HepG2 (cell line): ENCODE results near the gene LCE3C. TPM values are rescaled to one million over a fixed set of nuclear protein-coding genes. Genes with fewer than 3 reads are reported as not detected.
A peak's percentile ranks its signal among the peaks of the same experiment; 100 is the strongest.

ENCODE experiments used
- ATAC-seq: fragments of 200-7000 bp; cut with Tn5 transposase; 3 replicates; pipeline ENCODE4 v1.9.1; 2020; ENCODE audit warnings: mild to moderate bottlenecking, moderate library complexity
- BruUV-seq: library from RNA; stranded (reverse); fragments of 400-500 nt; replicated peaks from 2 replicates; lab custom pipeline; 2021; lab: Mats Ljungman, UMichigan
- CTCF ChIA-PET: fragments of 300-600 bp; formaldehyde crosslinking; extraction: SDS; loops from one replicate; lab custom pipeline; 2021; ENCODE audit warnings: low total read pairs, inconsistent platforms, low intra/inter-chr PET ratio; lab: Yijun Ruan, JAX
- POLR2A ChIA-PET: fragments of 350-600 bp; sonication (Branson Sonifier 250); formaldehyde crosslinking; loops from one replicate; lab custom pipeline; 2020; ENCODE audit warnings: antibody characterized with exemption, inconsistent platforms; lab: Yijun Ruan, JAX
- DNase-seq: peaks from one replicate; pipeline ENCODE4 v3.0.0-alpha.2; 2015; ENCODE audit warnings: low spot score
- FAIRE-seq: peaks from 3 replicates; lab custom pipeline; 2011; peaks lifted over from hg19 to GRCh38; lab: Jason Lieb, UNC
- H2AFZ ChIP-seq: one replicate; pipeline ENCODE4 v1.6.1; 2011; ENCODE audit warnings: low read length, inconsistent platforms
- H3K27ac ChIP-seq: fragments of 300-600 bp; 3 replicates; pipeline ENCODE4 v1.8.0; 2011; ENCODE audit warnings: mixed run types, mild to moderate bottlenecking, mixed read lengths, low read length, inconsistent platforms; ENCODE audit not compliant: insufficient read depth; ENCODE audit errors: extremely low read length
- H3K27me3 ChIP-seq, 2 experiments: fragments of 200-600 bp in 1 of 2; 2 replicates in 1 of 2; 3 replicates in 1 of 2; pipeline versions ENCODE4 v1.6.0 to v1.8.0; 2011; ENCODE audit warnings: low read length in 2 of 2, mild to moderate bottlenecking in 2 of 2, moderate library complexity in 2 of 2, inconsistent platforms in 1 of 2; ENCODE audit not compliant: insufficient read depth in 2 of 2, control insufficient read depth in 1 of 2
- H3K36me3 ChIP-seq, 2 experiments: fragments of 200-600 bp in 1 of 2; replicated peaks in 1 of 2; 2 replicates in 1 of 2; 3 replicates in 1 of 2; pipeline versions ENCODE4 v1.5.1 to v1.8.0; 2011; ENCODE audit warnings: low read length in 2 of 2, inconsistent platforms in 1 of 2; ENCODE audit not compliant: insufficient read depth in 2 of 2, control insufficient read depth in 1 of 2
- H3K4me1 ChIP-seq: 2 replicates; pipeline ENCODE4 v1.5.1; 2012; ENCODE audit warnings: low read length, inconsistent platforms; ENCODE audit not compliant: insufficient read depth
- H3K4me2 ChIP-seq: 2 replicates; pipeline ENCODE4 v1.6.0; 2011; ENCODE audit warnings: low read depth, low read length, inconsistent platforms
- H3K4me3 ChIP-seq, 3 experiments: fragments of 200-600 bp in 1 of 3; sonication (generic), shearing (Covaris generic) in 1 of 3; replicated peaks in 1 of 3; 2 replicates each; pipeline ENCODE4 v1.5.1; 2011 to 2016; ENCODE audit warnings: low read length in 3 of 3, inconsistent platforms in 2 of 3, low read depth in 2 of 3, mild to moderate bottlenecking in 2 of 3, control low read depth in 1 of 3, mixed read lengths in 1 of 3; ENCODE audit not compliant: insufficient read depth in 1 of 3
- H3K79me2 ChIP-seq: one replicate; pipeline ENCODE4 v1.6.1; 2011; ENCODE audit warnings: low read length, inconsistent platforms; ENCODE audit not compliant: insufficient read depth
- H3K9ac ChIP-seq: 2 replicates; pipeline ENCODE4 v1.6.0; 2011; ENCODE audit warnings: mild to moderate bottlenecking, low read depth, low read length, inconsistent platforms; ENCODE audit not compliant: insufficient read depth
- H3K9me3 ChIP-seq: 2 replicates; pipeline ENCODE4 v1.5.1; 2012; ENCODE audit warnings: mild to moderate bottlenecking, low read length
- H4K20me1 ChIP-seq: 2 replicates; pipeline ENCODE4 v1.6.0; 2011; ENCODE audit warnings: inconsistent platforms, mild to moderate bottlenecking, low read length, moderate library complexity; ENCODE audit not compliant: insufficient read depth
- CCAR2 ChIP-seq: fragments of 200-400 bp; formaldehyde crosslinking; optimal IDR thresholded peaks from 2 replicates; pipeline ENCODE3; 2018; ENCODE audit warnings: low read depth, mild to moderate bottlenecking, low read length, moderate library complexity
- RAD21 ChIP-seq: fragments of 450-650 bp; formaldehyde crosslinking; IDR thresholded peaks from 2 replicates; pipeline ENCODE4 v1.5.0; 2020; ENCODE audit warnings: mild to moderate bottlenecking
- SRF ChIP-seq: IDR thresholded peaks from 2 replicates; pipeline ENCODE4 v1.6.1; 2011; ENCODE audit warnings: mild to moderate bottlenecking, low read depth, low read length, moderate library complexity
- ZNF615 ChIP-seq: sonication (generic); formaldehyde crosslinking; IDR thresholded peaks from 2 replicates; pipeline ENCODE4 v1.5.0; 2020; ENCODE audit warnings: mild to moderate bottlenecking, missing genetic modification reagents, borderline replicate concordance
- WGBS: methylation state at CpG from one replicate; pipeline ENCODE4 v1.1.6; 2017; ENCODE audit warnings: low lambda C conversion rate; 5-methylcytosine and 5-hydroxymethylcytosine counted together
- in situ Hi-C: cut with HindIII; loops from 2 replicates; pipeline ENCODE4 v1.10.0; 2017; ENCODE audit warnings: low pct_unique_long_range_greater_than_20kb; ENCODE audit not compliant: extremely low pct_ligation_motif_present
- intact Hi-C: fragments of 100-400 bp; cut with micrococcal nuclease; formaldehyde crosslinking; loops from one replicate; pipeline ENCODE4 v1.10.0; 2022; ENCODE audit not compliant: unreplicated experiment
- polyA plus RNA-seq, 8 experiments: library from polyadenylated mRNA; depleted of rRNA in 3 of 8; stranded (reverse) in 7 of 8; unstranded in 1 of 8; fragments of >200 nt; fragmentation: Illumina TruSeq in 4 of 8; extraction: Trizol in 4 of 8; gene quantifications; 2 replicates each; pipeline versions ENCODE4 v1.2.1 to v1.2.3, GENCODE V29; 2011 to 2016; ENCODE audit warnings: low read depth in 4 of 8, missing spikeins in 1 of 8, mixed read lengths in 1 of 8; ENCODE audit not compliant: insufficient read depth in 1 of 8
- total RNA-seq, 5 experiments: library from RNA; depleted of rRNA; stranded (reverse); fragments of >200 nt; fragmentation: Illumina TruSeq; extraction: Trizol; gene quantifications; 2 replicates each; pipeline ENCODE4 v1.2.3, GENCODE V29; 2016; ENCODE audit warnings: low read depth in 1 of 5
- TF ChIP-seq, protein P1 (sequence below): sonication (generic); formaldehyde crosslinking; IDR thresholded peaks from 2 replicates; pipeline ENCODE4 v1.5.0; 2020; ENCODE audit warnings: mild to moderate bottlenecking, missing genetic modification reagents, moderate library complexity
- TF ChIP-seq, protein P2 (sequence below): sonication (generic); formaldehyde crosslinking; IDR thresholded peaks from 2 replicates; pipeline ENCODE4 v1.5.1; 2020; ENCODE audit warnings: missing genetic modification reagents, mild to moderate bottlenecking, borderline replicate concordance

The LCE3C gene
- total and polyA plus RNA-seq, 2 of the 13 experiments (the other 11 are each of a cell fraction or from before 2014, with no cell fraction given), result not detected

DNA sequence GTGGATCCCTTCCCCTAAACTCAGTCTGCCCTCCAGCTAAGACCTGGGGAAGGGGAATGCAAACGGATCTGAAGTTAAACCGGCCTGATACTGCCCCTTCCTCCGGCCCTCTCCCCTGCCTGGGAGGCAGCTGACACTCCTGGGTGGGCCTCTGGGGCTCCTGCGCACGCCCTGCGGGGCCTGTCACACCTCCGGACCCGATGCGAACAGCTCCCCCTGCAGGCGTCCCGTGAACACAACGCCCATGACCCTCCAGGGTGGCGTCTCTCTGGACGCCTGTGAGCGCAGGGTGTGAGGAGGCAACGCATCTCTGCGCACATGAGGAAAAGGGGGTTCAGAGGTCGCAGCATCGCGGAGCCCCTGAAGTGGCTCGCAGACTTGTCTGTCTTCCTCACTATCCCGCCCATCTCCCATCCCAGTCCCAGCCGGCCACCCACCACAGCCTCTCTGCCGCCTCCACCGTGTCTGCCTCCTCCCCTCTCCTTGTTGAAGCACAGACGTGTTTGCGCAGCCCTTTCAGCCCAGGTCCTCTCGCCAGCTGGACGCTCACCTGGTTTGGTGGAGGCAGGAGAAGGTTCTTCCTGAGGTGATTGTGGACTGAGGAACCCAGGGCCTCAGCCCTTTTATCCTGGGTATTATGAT is 23.3 kb downstream of the LCE3C start:
- FAIRE-seq, result no peak
- Histone ChIP-seq H3K4me1 (no peaks in the 10 kb centered on the region), H3K36me3 (no peaks in the 10 kb centered on the region), H3K27me3 (peaks cover 0 to 8% of the 10 kb centered on the region in 2 experiments; a peak in 1 of 5 replicates), H3K9me3 (no peaks in the 10 kb centered on the region), H3K9ac (no peak overlapping the region), H3K27ac (no peak overlapping the region), H4K20me1 (no peaks in the 10 kb centered on the region), H3K79me2 (no peaks in the 10 kb centered on the region), H3K4me3 (no peak overlapping the region), H2AFZ (no peak overlapping the region), H3K4me2 (no peak overlapping the region)
- no TSS peak for BruUV-seq
- DNase-seq, result peak; percentile 9
- CTCF ChIA-PET, result no interaction called here
- POLR2A ChIA-PET, result no interaction called here
- ATAC-seq, result peak; percentile 92
- WGBS, result 18% methylated on average over 10 of the region's 29 CpGs
- intact Hi-C loops, result no loop called here
- in situ Hi-C loops, result loop anchor here (5.0 kb wide), 1 partner anchor 56 kb away; the partner anchor contains the start of gene LCE3E
- TF ChIP-seq, protein P1, sequence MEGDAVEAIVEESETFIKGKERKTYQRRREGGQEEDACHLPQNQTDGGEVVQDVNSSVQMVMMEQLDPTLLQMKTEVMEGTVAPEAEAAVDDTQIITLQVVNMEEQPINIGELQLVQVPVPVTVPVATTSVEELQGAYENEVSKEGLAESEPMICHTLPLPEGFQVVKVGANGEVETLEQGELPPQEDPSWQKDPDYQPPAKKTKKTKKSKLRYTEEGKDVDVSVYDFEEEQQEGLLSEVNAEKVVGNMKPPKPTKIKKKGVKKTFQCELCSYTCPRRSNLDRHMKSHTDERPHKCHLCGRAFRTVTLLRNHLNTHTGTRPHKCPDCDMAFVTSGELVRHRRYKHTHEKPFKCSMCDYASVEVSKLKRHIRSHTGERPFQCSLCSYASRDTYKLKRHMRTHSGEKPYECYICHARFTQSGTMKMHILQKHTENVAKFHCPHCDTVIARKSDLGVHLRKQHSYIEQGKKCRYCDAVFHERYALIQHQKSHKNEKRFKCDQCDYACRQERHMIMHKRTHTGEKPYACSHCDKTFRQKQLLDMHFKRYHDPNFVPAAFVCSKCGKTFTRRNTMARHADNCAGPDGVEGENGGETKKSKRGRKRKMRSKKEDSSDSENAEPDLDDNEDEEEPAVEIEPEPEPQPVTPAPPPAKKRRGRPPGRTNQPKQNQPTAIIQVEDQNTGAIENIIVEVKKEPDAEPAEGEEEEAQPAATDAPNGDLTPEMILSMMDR (CRISPR knock-in tag), result peak; percentile 48
- TF ChIP-seq CCAR2, result no peak

DNA sequence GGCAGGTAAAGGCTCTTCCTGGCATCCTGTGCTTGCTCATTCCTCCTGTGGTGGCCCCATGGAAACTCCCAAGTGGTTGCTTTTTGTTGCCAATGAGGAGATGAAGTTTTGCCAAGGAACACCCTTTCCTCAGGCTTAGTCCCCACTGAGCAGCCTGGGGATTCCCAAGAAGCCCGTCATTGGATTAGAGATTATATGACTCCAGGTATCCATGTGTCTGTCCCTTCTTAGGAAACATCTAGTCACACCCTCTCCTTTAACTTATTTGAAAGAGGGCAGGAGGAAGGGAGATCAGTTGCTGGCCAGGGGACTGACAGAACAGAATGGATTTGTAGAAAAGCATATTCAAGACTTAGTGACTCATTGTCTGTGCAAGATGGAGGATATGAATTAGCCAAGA is 26.7 kb downstream of the LCE3C start:
- 0% methylated on average over 1 of the region's 1 CpG for WGBS
- in situ Hi-C loops, result no loop called here

More for the DNA sequence above, 26.7 kb downstream of the LCE3C start:
- intact Hi-C loops, result no loop called here
- Histone ChIP-seq H3K27ac (no peak overlapping the region), H3K4me3 (no peak overlapping the region), H4K20me1 (no peaks in the 10 kb centered on the region), H3K9me3 (no peaks in the 10 kb centered on the region), H3K4me1 (no peaks in the 10 kb centered on the region), H3K9ac (no peak overlapping the region), H3K79me2 (no peaks in the 10 kb centered on the region), H2AFZ (no peak overlapping the region), H3K36me3 (no peaks in the 10 kb centered on the region), H3K27me3 (peaks cover 0 to 8% of the 10 kb centered on the region in 2 experiments; a peak in 1 of 5 replicates)
- BruUV-seq, result no TSS peak
- ChIA-PET POLR2A (no interaction called here), CTCF (no interaction called here)
- FAIRE-seq (no peak), ATAC-seq (no peak)
- TF ChIP-seq, protein P2, sequence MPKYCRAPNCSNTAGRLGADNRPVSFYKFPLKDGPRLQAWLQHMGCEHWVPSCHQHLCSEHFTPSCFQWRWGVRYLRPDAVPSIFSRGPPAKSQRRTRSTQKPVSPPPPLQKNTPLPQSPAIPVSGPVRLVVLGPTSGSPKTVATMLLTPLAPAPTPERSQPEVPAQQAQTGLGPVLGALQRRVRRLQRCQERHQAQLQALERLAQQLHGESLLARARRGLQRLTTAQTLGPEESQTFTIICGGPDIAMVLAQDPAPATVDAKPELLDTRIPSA (CRISPR knock-in tag), result no peak
- TF ChIP-seq ZNF615, result no peak
- TF ChIP-seq SRF, result no peak
- no peak for TF ChIP-seq RAD21 (CRISPR knock-in tag)
- TF ChIP-seq, all 625 proteins: peak for 0
- no peak overlapping the region for H3K4me2 ChIP-seq
- no peak for DNase-seq
